ENCODE measurements around the gene DLX6.

Gene DLX6

GRCh38 chr7:97015279-97015678 is 9.9 kb downstream of the DLX6 start:
- TF ChIP-seq, protein P1, sequence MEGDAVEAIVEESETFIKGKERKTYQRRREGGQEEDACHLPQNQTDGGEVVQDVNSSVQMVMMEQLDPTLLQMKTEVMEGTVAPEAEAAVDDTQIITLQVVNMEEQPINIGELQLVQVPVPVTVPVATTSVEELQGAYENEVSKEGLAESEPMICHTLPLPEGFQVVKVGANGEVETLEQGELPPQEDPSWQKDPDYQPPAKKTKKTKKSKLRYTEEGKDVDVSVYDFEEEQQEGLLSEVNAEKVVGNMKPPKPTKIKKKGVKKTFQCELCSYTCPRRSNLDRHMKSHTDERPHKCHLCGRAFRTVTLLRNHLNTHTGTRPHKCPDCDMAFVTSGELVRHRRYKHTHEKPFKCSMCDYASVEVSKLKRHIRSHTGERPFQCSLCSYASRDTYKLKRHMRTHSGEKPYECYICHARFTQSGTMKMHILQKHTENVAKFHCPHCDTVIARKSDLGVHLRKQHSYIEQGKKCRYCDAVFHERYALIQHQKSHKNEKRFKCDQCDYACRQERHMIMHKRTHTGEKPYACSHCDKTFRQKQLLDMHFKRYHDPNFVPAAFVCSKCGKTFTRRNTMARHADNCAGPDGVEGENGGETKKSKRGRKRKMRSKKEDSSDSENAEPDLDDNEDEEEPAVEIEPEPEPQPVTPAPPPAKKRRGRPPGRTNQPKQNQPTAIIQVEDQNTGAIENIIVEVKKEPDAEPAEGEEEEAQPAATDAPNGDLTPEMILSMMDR (IDR thresholded peaks at IDR 0.05; ENCODE audit: borderline replicate concordance, extremely low read depth, low read length, poor library complexity, severe bottlenecking) = no peak
- TF ChIP-seq EZH2 (IDR thresholded peaks at IDR 0.05; ENCODE audit: borderline replicate concordance, low read depth, low read length, severe bottlenecking) = no peak
- ATAC-seq (ENCODE audit: insufficient read depth, low read depth) = no peak
- H3K27me3 ChIP-seq (ENCODE audit: insufficient read depth, low read length, poor library complexity) = peaks cover 5% of the 10 kb centered on the region
- H3K27ac ChIP-seq (ENCODE audit: low read length) = no peak overlapping the region
- H3K79me2 ChIP-seq (ENCODE audit: insufficient read depth, low read length) = no peaks in the 10 kb centered on the region
- no peak for DNase-seq
- no peak overlapping the region for H3K4me3 ChIP-seq (ENCODE audit: low read depth in 1 of 2, low read length in 2 of 2)
- no peaks in the 10 kb centered on the region for H3K36me3 ChIP-seq (ENCODE audit: insufficient read depth, low read length)
- no peaks in the 10 kb centered on the region for H4K20me1 ChIP-seq (ENCODE audit: insufficient read depth, low read length)
- H2AFZ ChIP-seq (ENCODE audit: low read depth, low read length) = no peak overlapping the region
- H3K9ac ChIP-seq (ENCODE audit: low read depth, low read length) = no peak overlapping the region
- H3K4me2 ChIP-seq (ENCODE audit: insufficient read depth, low read length) = no peak overlapping the region
- H3K4me1 ChIP-seq (ENCODE audit: insufficient read depth, low read length) = no peaks in the 10 kb centered on the region
- H3K9me3 ChIP-seq (ENCODE audit: insufficient read depth, low read length, severe bottlenecking) = no peaks in the 10 kb centered on the region

DNA sequence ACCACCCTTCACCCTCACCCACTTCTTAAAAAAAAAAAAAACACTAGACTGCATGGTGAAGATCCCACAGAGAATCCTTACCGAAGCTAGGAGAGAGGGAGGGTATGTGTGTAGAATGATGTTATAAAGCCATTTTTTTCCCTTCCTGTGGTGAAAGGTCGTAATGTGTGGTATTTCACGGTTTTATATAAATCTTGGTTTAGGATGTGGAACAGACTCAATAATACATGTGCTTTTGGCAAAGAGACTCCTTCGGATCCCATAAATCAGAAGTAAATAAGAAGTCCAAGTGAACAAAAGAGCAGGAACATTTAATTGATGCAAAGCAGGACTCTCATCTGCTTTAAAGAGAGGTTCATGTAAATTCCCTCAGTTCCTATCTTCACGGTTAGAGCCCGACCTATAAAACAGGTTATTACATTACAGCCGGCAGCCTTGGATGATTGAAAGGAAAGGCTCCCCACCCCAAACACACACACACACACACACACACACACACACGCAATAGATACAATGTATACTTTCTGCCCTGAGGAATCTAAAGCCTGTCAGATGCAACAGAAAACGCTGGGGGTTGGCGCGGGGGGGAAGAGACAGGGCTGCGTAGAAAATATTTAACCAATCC is 10.5 kb downstream of the DLX6 start:
- DNase-seq = no peak
- no peak overlapping the region for H3K4me3 ChIP-seq (ENCODE audit: low read depth in 1 of 2, low read length in 2 of 2)
- no peak overlapping the region for H2AFZ ChIP-seq (ENCODE audit: low read depth, low read length)
- no peaks in the 10 kb centered on the region for H4K20me1 ChIP-seq (ENCODE audit: insufficient read depth, low read length)
- H3K27me3 ChIP-seq (ENCODE audit: insufficient read depth, low read length, poor library complexity) = peaks cover 5% of the 10 kb centered on the region
- ATAC-seq (ENCODE audit: insufficient read depth, low read depth) = no peak
- H3K9ac ChIP-seq (ENCODE audit: low read depth, low read length) = no peak overlapping the region
- no peaks in the 10 kb centered on the region for H3K79me2 ChIP-seq (ENCODE audit: insufficient read depth, low read length)
- H3K27ac ChIP-seq (ENCODE audit: low read length) = no peak overlapping the region
- no peaks in the 10 kb centered on the region for H3K4me1 ChIP-seq (ENCODE audit: insufficient read depth, low read length)
- no peaks in the 10 kb centered on the region for H3K36me3 ChIP-seq (ENCODE audit: insufficient read depth, low read length)
- H3K9me3 ChIP-seq (ENCODE audit: insufficient read depth, low read length, severe bottlenecking) = no peaks in the 10 kb centered on the region
- no peak overlapping the region for H3K4me2 ChIP-seq (ENCODE audit: insufficient read depth, low read length)
- TF ChIP-seq, protein P1 (IDR thresholded peaks at IDR 0.05; ENCODE audit: borderline replicate concordance, extremely low read depth, low read length, poor library complexity, severe bottlenecking) = no peak
- no peak for TF ChIP-seq EZH2 (IDR thresholded peaks at IDR 0.05; ENCODE audit: borderline replicate concordance, low read depth, low read length, severe bottlenecking)

DNA sequence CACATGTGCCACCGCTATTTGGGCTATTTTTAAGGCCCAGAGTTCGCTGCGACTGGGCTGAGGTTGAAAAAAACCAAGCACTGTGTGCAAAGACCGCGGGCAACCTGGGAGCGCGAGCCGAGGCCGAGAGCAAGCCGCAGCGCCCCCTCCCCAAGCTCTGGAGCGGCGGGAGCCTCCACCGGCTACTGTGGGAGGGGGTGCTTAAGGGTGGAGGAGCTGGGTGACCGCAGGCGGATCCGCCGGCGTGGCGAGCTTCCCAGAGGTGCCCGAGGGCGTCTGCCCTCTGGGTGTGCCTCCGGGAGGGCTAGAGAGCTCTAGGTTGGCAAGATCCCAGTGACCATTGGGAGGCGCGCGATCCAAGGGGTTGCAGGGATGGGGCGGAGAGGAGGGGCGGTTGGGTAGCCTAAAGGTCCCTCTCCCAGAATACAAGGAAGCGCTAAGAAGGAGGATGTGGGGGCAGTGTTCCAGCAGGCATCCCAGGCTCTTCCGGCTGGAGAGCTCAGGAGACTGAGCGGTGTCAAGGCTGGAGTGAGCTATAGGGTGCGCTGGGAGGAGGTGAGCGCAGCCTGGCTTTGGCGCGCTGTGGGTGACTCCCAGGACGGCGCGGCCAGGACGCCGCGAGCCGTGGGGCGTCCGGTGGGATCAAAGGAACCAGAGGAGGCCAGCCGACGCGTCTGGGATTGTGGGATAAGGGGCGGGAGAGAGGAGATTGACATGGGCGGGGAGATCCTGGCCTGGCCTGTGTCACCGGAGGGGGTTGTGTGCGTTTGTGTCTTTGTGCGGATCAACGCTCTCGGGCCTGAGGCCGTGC is 11.2 kb downstream of the DLX6 start:
- no peak overlapping the region for H3K4me3 ChIP-seq (ENCODE audit: low read depth in 1 of 2, low read length in 2 of 2)
- ATAC-seq (ENCODE audit: insufficient read depth, low read depth) (no peak), DNase-seq (no peak)
- peaks cover 5% of the 10 kb centered on the region for H3K27me3 ChIP-seq (ENCODE audit: insufficient read depth, low read length, poor library complexity)
- no peak overlapping the region for H3K4me2 ChIP-seq (ENCODE audit: insufficient read depth, low read length)
- no peaks in the 10 kb centered on the region for H3K9me3 ChIP-seq (ENCODE audit: insufficient read depth, low read length, severe bottlenecking)
- no peak overlapping the region for H3K9ac ChIP-seq (ENCODE audit: low read depth, low read length)
- TF ChIP-seq EZH2 (IDR thresholded peaks at IDR 0.05; ENCODE audit: borderline replicate concordance, low read depth, low read length, severe bottlenecking) = no peak
- TF ChIP-seq, protein P1 (IDR thresholded peaks at IDR 0.05; ENCODE audit: borderline replicate concordance, extremely low read depth, low read length, poor library complexity, severe bottlenecking) = no peak
- no peaks in the 10 kb centered on the region for H3K4me1 ChIP-seq (ENCODE audit: insufficient read depth, low read length)
- no peak overlapping the region for H3K27ac ChIP-seq (ENCODE audit: low read length)
- no peaks in the 10 kb centered on the region for H4K20me1 ChIP-seq (ENCODE audit: insufficient read depth, low read length)
- H3K79me2 ChIP-seq (ENCODE audit: insufficient read depth, low read length) = no peaks in the 10 kb centered on the region
- no peak overlapping the region for H2AFZ ChIP-seq (ENCODE audit: low read depth, low read length)
- H3K36me3 ChIP-seq (ENCODE audit: insufficient read depth, low read length) = no peaks in the 10 kb centered on the region

All from DND-41 (cell line).